Activated naive CD8-positive, alpha-beta T cell treated with anti-CD3 and anti-CD28 coated beads for 36 hours (primary cell): Measurements from ENCODE around the gene MAPK8IP3. TPM values are rescaled to one million over a fixed set of nuclear protein-coding genes. Genes with fewer than 3 reads are reported as not detected.

Source experiments
- DNase-seq: peaks from one replicate; pipeline ENCODE4 v3.0.0; 2021
- H3K27ac Mint-ChIP-seq: one replicate; pipeline ENCODE4 v1.8.0; 2022; ENCODE audit warnings: mild to moderate bottlenecking, moderate library complexity, mixed read lengths
- H3K27me3 Mint-ChIP-seq: one replicate; pipeline ENCODE4 v1.8.0; 2022; ENCODE audit warnings: mild to moderate bottlenecking, mixed read lengths
- H3K36me3 Mint-ChIP-seq: one replicate; pipeline ENCODE4 v1.8.0; 2021; ENCODE audit warnings: mild to moderate bottlenecking, mixed read lengths
- H3K4me1 Mint-ChIP-seq: one replicate; pipeline ENCODE4 v1.8.0; 2021; ENCODE audit warnings: mixed read lengths
- H3K4me3 Mint-ChIP-seq: one replicate; pipeline ENCODE4 v1.8.0; 2022; ENCODE audit warnings: mild to moderate bottlenecking, moderate library complexity, mixed read lengths
- H3K9me3 Mint-ChIP-seq: one replicate; pipeline ENCODE4 v1.8.0; 2022; ENCODE audit warnings: mixed read lengths
- total RNA-seq, 2 experiments: library from RNA; stranded (reverse); gene quantifications; one replicate each; pipeline ENCODE4 v1.2.3, GENCODE V29; 2021

Gene MAPK8IP3
- total RNA-seq, 2 experiments from 2014 or later, result 46.7 to 47.3 TPM

- H3K4me3 Mint-ChIP-seq, result no peak overlapping the region
- H3K9me3 Mint-ChIP-seq, result no peaks in the 10 kb centered on the region
- peaks cover 14% of the 10 kb centered on the region for H3K36me3 Mint-ChIP-seq
- no peak for DNase-seq
- no peak overlapping the region for H3K27ac Mint-ChIP-seq
- peaks cover 3% of the 10 kb centered on the region for H3K27me3 Mint-ChIP-seq
- H3K4me1 Mint-ChIP-seq, result peaks cover 7% of the 10 kb centered on the region
These were observed 61.4 kb downstream of the MAPK8IP3 start for GRCh38 chr16:1767116-1767994.

- Mint-ChIP-seq H3K27ac (no peak overlapping the region), H3K27me3 (peaks cover 3% of the 10 kb centered on the region), H3K4me1 (peaks cover 7% of the 10 kb centered on the region), H3K36me3 (peaks cover 16% of the 10 kb centered on the region), H3K9me3 (no peaks in the 10 kb centered on the region), H3K4me3 (no peak overlapping the region)
- no peak for DNase-seq
These were observed 62.2 kb downstream of the MAPK8IP3 start for GRCh38 chr16:1768061-1768766.

DNA sequence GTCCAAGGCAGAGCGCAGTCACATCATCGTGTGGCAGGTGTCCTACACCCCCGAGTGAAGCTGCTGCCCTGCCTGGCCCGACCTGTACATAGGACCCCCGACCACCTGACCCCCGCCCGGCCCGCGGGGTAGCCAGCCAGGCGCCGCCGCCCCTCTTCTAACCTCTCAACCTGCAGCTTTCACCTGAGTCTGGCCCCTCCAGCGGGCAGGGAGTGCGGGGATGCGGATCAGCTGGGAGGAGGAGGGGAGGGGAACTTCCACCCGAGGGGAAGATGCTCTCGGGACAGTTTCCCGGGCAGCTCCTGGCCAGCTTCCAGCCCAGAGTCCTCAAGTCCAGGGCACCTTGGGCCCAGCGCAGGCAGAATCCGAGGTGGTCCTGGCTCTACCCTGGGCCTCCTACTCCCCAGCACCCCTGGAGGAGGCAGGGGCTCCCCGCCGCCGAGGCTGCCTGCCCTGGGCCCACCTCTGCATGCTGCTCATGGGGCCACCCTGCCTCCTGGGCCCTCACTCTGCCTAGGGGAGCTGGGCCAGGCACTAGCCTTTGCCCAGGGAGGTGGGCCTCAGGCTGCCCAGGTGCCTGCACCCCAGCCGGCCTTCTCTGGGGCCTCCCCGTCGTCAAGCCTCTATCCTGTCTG lies 62.9 kb downstream of the MAPK8IP3 start:
- H3K4me1 Mint-ChIP-seq, result peaks cover 8% of the 10 kb centered on the region
- H3K36me3 Mint-ChIP-seq, result peaks cover 16% of the 10 kb centered on the region
- DNase-seq, result no peak
- H3K4me3 Mint-ChIP-seq, result no peak overlapping the region
- H3K27ac Mint-ChIP-seq, result no peak overlapping the region
- H3K9me3 Mint-ChIP-seq, result no peaks in the 10 kb centered on the region
- H3K27me3 Mint-ChIP-seq, result peaks cover 3% of the 10 kb centered on the region

GRCh38 chr16:1769402-1770300 lies 63.7 kb downstream of the MAPK8IP3 start:
- Mint-ChIP-seq H3K27ac (peak overlapping the region; percentile 79), H3K4me3 (peak overlapping the region; percentile 76), H3K27me3 (peaks cover 3% of the 10 kb centered on the region), H3K4me1 (peaks cover 10% of the 10 kb centered on the region), H3K36me3 (peaks cover 16% of the 10 kb centered on the region), H3K9me3 (no peaks in the 10 kb centered on the region)
- DNase-seq, result no peak

DNA sequence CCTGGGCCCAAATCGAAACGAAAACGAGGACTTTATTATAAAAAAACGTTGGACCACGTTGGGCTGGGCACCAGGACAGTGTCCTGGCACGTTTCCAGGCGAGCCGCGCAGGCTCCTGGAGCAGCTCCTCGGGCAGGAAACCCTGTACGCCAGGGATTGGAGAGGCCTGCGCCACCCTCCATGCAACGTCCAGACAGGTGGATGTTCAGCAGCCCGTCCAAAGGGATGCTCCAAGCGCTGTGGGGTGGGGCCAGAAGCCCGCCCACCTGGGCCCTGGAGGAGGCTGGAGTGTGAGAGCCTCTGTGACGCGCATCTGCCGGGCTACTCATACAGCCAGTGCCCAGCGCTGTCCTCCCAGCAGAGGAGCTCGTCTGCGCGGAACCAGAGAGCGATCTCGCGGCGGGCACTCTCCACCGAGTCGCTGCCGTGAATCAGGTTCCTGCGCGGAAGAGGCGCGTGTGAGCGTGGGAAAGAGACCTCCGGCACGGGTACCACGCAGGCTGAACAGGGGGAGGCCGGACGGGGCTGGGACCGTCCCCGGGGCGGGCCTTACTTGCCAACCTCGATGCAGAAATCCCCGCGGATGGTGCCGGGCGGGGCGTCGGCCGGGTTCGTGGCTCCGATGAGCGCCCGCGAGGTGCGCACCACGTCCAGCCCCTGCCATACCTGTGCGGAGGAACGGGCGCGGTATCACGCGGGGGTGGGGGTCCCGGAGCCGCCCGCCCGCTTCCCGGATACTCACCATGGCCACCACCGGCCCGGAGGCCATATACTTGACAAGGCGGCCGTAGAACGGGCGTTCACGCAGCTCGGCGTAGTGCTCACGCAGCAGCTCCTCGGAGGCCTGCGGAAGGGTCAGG lies 64.6 kb downstream of the MAPK8IP3 start:
- DNase-seq, result peak; percentile 63
- peaks cover 3% of the 10 kb centered on the region for H3K27me3 Mint-ChIP-seq
- H3K4me3 Mint-ChIP-seq, result peak overlapping the region; percentile 76
- peaks cover 10% of the 10 kb centered on the region for H3K4me1 Mint-ChIP-seq
- peak overlapping the region; percentile 79 for H3K27ac Mint-ChIP-seq
- peaks cover 16% of the 10 kb centered on the region for H3K36me3 Mint-ChIP-seq
- no peaks in the 10 kb centered on the region for H3K9me3 Mint-ChIP-seq

DNA sequence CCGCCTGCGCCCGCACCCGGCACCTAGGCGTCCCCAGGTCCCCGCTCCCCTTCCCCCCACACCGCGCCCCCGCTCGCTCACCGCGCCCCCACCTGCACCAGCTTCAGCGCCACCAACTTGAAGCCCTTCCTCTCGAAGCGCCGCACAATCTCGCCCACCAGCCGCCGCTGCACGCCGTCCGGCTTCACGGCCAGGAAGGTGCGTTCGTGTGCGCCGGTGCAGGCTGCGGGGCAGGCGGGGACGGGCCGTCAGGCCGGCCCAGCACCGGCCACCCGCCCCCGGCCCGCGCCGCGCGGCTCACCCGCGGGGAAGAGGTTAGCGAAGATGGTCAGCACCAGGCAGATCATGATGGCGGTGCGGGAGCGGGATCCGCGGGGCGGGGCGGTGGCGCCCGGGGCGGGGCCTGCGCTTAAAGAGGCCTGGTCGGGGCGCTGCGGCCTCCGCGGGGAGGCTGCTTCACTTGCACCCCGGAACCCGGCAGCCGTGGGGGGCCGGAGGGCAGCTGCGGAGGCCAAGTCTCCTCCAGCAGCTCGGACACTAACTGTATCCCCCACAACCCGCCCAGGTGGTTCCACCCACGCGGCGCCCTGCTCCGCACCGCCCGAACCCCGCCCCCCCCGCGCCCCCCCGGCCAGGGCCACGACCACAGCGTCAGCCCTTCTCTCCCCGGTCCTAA lies 65.3 kb downstream of the MAPK8IP3 start, which contains the start of gene NME3:
NME3 (minus strand) TSS at position 356 of the 676 bp plus-strand sequence; CDS start at position 347, 9 bp downstream.
- DNase-seq, result peak; percentile 80
- H3K27me3 Mint-ChIP-seq, result peaks cover 3% of the 10 kb centered on the region

GRCh38 chr16:1771864-1772361 lies 65.9 kb downstream of the MAPK8IP3 start:
- peak; percentile 18 for DNase-seq
- peak overlapping the region; percentile 99 for H3K27ac Mint-ChIP-seq
- H3K4me1 Mint-ChIP-seq, result peaks cover 10% of the 10 kb centered on the region
- H3K4me3 Mint-ChIP-seq, result peak overlapping the region; percentile 99
- H3K27me3 Mint-ChIP-seq, result peaks cover 3% of the 10 kb centered on the region
- peaks cover 16% of the 10 kb centered on the region for H3K36me3 Mint-ChIP-seq
- H3K9me3 Mint-ChIP-seq, result no peaks in the 10 kb centered on the region

More for the DNA sequence above, 65.3 kb downstream of the MAPK8IP3 start, which contains the start of gene NME3:
- H3K27ac Mint-ChIP-seq, result peak within 1 kb of the TSS; percentile 99
- peak within 1 kb of the TSS; percentile 99 for H3K4me3 Mint-ChIP-seq
- H3K4me1 Mint-ChIP-seq, result peaks cover 10% of the 10 kb centered on the region
- peaks cover 16% of the 10 kb centered on the region for H3K36me3 Mint-ChIP-seq
- no peaks in the 10 kb centered on the region for H3K9me3 Mint-ChIP-seq

GRCh38 chr16:1772362-1772907 lies 66.4 kb downstream of the MAPK8IP3 start, which contains the start of gene EME2:
TSS of gene EME2 (plus strand) at chr16:1772810. CDS start at chr16:1773228, 418 bp downstream.
- DNase-seq, result peak; percentile 74
- Mint-ChIP-seq H3K4me3 (peak within 1 kb of the TSS; percentile 99), H3K36me3 (peaks cover 16% of the 10 kb centered on the region), H3K27me3 (peaks cover 3% of the 10 kb centered on the region), H3K9me3 (no peaks in the 10 kb centered on the region), H3K27ac (peak within 1 kb of the TSS; percentile 99), H3K4me1 (peaks cover 10% of the 10 kb centered on the region)

GRCh38 chr16:1772908-1773702 lies 67.1 kb downstream of the MAPK8IP3 start, which contains the start of gene MRPS34:
TSS of gene MRPS34 (minus strand) at chr16:1773134. CDS start at chr16:1773119, 15 bp downstream.
- peaks cover 3% of the 10 kb centered on the region for H3K27me3 Mint-ChIP-seq
- peaks cover 10% of the 10 kb centered on the region for H3K4me1 Mint-ChIP-seq
- H3K36me3 Mint-ChIP-seq, result peaks cover 14% of the 10 kb centered on the region
- H3K27ac Mint-ChIP-seq, result peak within 1 kb of the TSS; percentile 99
- H3K9me3 Mint-ChIP-seq, result no peaks in the 10 kb centered on the region
- H3K4me3 Mint-ChIP-seq, result peak within 1 kb of the TSS; percentile 99
- DNase-seq, result peak; percentile 87

- peaks cover 14% of the 10 kb centered on the region for H3K36me3 Mint-ChIP-seq
- H3K4me1 Mint-ChIP-seq, result peaks cover 10% of the 10 kb centered on the region
- H3K9me3 Mint-ChIP-seq, result no peaks in the 10 kb centered on the region
- H3K27me3 Mint-ChIP-seq, result peaks cover 3% of the 10 kb centered on the region
- H3K27ac Mint-ChIP-seq, result peak overlapping the region; percentile 42
- DNase-seq, result no peak
- H3K4me3 Mint-ChIP-seq, result peak overlapping the region; percentile 99
These were observed 67.9 kb downstream of the MAPK8IP3 start for GRCh38 chr16:1773703-1774447.

DNA sequence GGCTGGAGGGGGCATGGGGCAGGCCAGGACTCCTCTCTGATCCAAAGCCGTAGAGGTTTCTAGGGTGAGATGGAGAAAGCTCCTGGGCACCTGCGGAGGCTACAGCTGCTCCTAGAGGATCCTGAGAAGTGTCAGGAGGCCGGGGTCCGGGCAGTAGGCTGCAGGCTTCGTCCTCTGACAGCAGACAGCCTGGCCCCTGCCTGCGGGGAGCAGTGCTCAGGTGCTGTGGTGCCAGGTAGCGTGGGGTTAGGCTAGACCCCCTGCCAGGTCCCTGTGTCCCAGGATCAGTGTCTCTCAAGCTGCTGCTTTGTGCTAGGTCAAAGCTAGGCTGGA lies 68.4 kb downstream of the MAPK8IP3 start:
- Mint-ChIP-seq H3K9me3 (no peaks in the 10 kb centered on the region), H3K36me3 (peaks cover 14% of the 10 kb centered on the region), H3K4me1 (peaks cover 10% of the 10 kb centered on the region), H3K27ac (no peak overlapping the region), H3K27me3 (peaks cover 3% of the 10 kb centered on the region), H3K4me3 (peak overlapping the region; percentile 99)
- no peak for DNase-seq
